Measurements from ENCODE around the gene RB1. TPM values are rescaled to one million over a fixed set of nuclear protein-coding genes. Genes with fewer than 3 reads are reported as not detected.

RB1 gene
- total and polyA plus RNA-seq, 2 experiments from 2014 or later = 19.5 to 22.3 TPM

DNA sequence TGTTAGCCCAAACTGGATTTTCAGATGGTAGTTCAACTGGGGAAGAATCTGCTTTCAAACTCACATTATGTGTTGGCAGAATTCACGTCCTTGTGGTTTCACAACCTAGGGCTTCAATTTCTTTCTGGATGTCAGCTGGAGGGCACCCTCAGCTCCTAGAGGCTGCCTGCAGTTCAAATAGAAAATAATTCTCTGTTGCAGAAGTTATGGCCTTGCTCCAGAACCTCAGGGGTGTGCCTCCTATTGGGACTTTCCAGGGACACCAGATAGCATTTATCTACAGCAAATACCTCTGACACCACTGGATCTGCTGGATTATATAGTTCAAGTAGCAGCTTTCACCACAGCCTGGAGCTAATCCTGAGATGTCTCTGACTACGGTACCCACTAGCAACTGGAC is 11.8 kb upstream of the RB1 start (continued):
- TF ChIP-seq CREB1 (CRISPR knock-in tag; IDR thresholded peaks at IDR 0.05; ENCODE audit: low read depth) (no peak), POLR2AphosphoS5 (IDR thresholded peaks at IDR 0.05; ENCODE audit: low read depth) (no peak), JUNB (IDR thresholded peaks at IDR 0.05; ENCODE audit: unreplicated experiment) (no peak), ZNF114 (CRISPR knock-in tag; IDR thresholded peaks at IDR 0.05) (no peak)
- TF ChIP-seq, protein P1, sequence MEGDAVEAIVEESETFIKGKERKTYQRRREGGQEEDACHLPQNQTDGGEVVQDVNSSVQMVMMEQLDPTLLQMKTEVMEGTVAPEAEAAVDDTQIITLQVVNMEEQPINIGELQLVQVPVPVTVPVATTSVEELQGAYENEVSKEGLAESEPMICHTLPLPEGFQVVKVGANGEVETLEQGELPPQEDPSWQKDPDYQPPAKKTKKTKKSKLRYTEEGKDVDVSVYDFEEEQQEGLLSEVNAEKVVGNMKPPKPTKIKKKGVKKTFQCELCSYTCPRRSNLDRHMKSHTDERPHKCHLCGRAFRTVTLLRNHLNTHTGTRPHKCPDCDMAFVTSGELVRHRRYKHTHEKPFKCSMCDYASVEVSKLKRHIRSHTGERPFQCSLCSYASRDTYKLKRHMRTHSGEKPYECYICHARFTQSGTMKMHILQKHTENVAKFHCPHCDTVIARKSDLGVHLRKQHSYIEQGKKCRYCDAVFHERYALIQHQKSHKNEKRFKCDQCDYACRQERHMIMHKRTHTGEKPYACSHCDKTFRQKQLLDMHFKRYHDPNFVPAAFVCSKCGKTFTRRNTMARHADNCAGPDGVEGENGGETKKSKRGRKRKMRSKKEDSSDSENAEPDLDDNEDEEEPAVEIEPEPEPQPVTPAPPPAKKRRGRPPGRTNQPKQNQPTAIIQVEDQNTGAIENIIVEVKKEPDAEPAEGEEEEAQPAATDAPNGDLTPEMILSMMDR (conservative IDR thresholded peaks at IDR 0.05; ENCODE audit: low read depth in 2 of 2) = no peak
- TF ChIP-seq, protein P2, sequence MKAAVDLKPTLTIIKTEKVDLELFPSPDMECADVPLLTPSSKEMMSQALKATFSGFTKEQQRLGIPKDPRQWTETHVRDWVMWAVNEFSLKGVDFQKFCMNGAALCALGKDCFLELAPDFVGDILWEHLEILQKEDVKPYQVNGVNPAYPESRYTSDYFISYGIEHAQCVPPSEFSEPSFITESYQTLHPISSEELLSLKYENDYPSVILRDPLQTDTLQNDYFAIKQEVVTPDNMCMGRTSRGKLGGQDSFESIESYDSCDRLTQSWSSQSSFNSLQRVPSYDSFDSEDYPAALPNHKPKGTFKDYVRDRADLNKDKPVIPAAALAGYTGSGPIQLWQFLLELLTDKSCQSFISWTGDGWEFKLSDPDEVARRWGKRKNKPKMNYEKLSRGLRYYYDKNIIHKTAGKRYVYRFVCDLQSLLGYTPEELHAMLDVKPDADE (IDR thresholded peaks at IDR 0.05) = no peak

DNA sequence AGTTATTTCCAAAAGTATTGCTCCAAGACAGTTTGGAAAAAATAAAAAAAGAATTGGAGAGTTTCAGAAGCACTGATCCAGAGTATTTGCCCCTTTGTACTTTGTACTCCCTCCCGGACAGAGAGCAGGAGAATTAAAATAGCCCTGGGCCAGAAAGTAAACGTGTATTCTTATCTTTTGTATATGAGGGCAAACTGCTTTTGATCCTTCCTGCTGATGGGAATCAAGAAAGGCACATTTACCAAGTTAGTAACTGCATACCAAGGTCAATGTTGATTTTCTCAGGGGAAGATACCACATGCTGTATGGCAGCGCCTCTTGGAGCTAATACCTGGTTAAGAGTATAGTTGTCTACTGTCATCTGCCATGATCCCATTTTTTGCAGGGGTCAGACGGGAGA is 10.9 kb upstream of the RB1 start:
- Histone ChIP-seq H3K79me2 (replicated peaks; ENCODE audit: insufficient read depth) (no peaks in the 10 kb centered on the region), H3K9me2 (ENCODE audit: insufficient read depth) (peaks cover 6% of the 10 kb centered on the region; the same call in 1 of the 2 replicates), H3K4me1 (ENCODE audit: insufficient read depth) (no peaks in the 10 kb centered on the region), H3K36me3 (ENCODE audit: insufficient read depth) (no peaks in the 10 kb centered on the region), H3F3A (replicated peaks; ENCODE audit: low read depth) (no peaks in the 10 kb centered on the region), H3K4me2 (no peak overlapping the region), H3K27ac (ENCODE audit: low read depth) (no peak overlapping the region), H3K27me3 (ENCODE audit: insufficient read depth) (no peaks in the 10 kb centered on the region), H2AFZ (no peak overlapping the region), H4K20me1 (replicated peaks; ENCODE audit: insufficient read depth) (no peaks in the 10 kb centered on the region), H3K4me3 (no peak overlapping the region)
- DNase-seq (ENCODE audit: low spot score) (no peak), ATAC-seq (no peak)
- Mint-ChIP-seq H3K36me3 (ENCODE audit: low read depth) (no peaks in the 10 kb centered on the region), H3K27ac (no peak overlapping the region), H3K4me3 (no peak overlapping the region), H3K4me1 (no peaks in the 10 kb centered on the region), H3K9me3 (no peaks in the 10 kb centered on the region), H3K27me3 (ENCODE audit: insufficient read depth, low read depth, poor library complexity) (no peaks in the 10 kb centered on the region)
- TF ChIP-seq EZH2phosphoT487 (IDR thresholded peaks at IDR 0.05; ENCODE audit: unreplicated experiment) = no peak
- TF ChIP-seq, protein P1 (conservative IDR thresholded peaks at IDR 0.05; ENCODE audit: low read depth in 2 of 2) = no peak
- no peak for TF ChIP-seq ZNF331 (CRISPR knock-in tag; IDR thresholded peaks at IDR 0.05; ENCODE audit: low read depth)
- TF ChIP-seq, protein P3, sequence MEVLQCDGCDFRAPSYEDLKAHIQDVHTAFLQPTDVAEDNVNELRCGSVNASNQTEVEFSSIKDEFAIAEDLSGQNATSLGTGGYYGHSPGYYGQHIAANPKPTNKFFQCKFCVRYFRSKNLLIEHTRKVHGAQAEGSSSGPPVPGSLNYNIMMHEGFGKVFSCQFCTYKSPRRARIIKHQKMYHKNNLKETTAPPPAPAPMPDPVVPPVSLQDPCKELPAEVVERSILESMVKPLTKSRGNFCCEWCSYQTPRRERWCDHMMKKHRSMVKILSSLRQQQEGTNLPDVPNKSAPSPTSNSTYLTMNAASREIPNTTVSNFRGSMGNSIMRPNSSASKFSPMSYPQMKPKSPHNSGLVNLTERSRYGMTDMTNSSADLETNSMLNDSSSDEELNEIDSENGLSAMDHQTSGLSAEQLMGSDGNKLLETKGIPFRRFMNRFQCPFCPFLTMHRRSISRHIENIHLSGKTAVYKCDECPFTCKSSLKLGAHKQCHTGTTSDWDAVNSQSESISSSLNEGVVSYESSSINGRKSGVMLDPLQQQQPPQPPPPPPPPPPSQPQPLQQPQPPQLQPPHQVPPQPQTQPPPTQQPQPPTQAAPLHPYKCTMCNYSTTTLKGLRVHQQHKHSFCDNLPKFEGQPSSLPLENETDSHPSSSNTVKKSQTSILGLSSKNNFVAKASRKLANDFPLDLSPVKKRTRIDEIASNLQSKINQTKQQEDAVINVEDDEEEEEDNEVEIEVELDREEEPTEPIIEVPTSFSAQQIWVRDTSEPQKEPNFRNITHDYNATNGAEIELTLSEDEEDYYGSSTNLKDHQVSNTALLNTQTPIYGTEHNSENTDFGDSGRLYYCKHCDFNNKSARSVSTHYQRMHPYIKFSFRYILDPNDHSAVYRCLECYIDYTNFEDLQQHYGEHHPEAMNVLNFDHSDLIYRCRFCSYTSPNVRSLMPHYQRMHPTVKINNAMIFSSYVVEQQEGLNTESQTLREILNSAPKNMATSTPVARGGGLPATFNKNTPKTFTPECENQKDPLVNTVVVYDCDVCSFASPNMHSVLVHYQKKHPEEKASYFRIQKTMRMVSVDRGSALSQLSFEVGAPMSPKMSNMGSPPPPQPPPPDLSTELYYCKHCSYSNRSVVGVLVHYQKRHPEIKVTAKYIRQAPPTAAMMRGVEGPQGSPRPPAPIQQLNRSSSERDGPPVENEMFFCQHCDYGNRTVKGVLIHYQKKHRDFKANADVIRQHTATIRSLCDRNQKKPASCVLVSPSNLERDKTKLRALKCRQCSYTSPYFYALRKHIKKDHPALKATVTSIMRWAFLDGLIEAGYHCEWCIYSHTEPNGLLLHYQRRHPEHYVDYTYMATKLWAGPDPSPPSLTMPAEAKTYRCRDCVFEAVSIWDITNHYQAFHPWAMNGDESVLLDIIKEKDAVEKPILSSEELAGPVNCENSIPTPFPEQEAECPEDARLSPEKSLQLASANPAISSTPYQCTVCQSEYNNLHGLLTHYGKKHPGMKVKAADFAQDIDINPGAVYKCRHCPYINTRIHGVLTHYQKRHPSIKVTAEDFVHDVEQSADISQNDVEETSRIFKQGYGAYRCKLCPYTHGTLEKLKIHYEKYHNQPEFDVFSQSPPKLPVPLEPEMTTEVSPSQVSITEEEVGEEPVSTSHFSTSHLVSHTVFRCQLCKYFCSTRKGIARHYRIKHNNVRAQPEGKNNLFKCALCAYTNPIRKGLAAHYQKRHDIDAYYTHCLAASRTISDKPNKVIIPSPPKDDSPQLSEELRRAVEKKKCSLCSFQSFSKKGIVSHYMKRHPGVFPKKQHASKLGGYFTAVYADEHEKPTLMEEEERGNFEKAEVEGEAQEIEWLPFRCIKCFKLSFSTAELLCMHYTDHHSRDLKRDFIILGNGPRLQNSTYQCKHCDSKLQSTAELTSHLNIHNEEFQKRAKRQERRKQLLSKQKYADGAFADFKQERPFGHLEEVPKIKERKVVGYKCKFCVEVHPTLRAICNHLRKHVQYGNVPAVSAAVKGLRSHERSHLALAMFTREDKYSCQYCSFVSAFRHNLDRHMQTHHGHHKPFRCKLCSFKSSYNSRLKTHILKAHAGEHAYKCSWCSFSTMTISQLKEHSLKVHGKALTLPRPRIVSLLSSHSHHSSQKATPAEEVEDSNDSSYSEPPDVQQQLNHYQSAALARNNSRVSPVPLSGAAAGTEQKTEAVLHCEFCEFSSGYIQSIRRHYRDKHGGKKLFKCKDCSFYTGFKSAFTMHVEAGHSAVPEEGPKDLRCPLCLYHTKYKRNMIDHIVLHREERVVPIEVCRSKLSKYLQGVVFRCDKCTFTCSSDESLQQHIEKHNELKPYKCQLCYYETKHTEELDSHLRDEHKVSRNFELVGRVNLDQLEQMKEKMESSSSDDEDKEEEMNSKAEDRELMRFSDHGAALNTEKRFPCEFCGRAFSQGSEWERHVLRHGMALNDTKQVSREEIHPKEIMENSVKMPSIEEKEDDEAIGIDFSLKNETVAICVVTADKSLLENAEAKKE (CRISPR knock-in tag; IDR thresholded peaks at IDR 0.05) = no peak
- no peak for TF ChIP-seq EZH2 (IDR thresholded peaks at IDR 0.05; ENCODE audit: low read depth, unreplicated experiment)
- no peak for TF ChIP-seq NANOG (IDR thresholded peaks at IDR 0.05; ENCODE audit: borderline replicate concordance)
- no peak for TF ChIP-seq STAT1 (IDR thresholded peaks at IDR 0.05; ENCODE audit: unreplicated experiment)

Measured in GM23338 (cell line).